K562 (cell line): ENCODE results near the gene GYS1. TPM values are rescaled to one million over a fixed set of nuclear protein-coding genes. Genes with fewer than 3 reads are reported as not detected.
A peak's percentile ranks its signal among the peaks of the same experiment; 100 is the strongest.

ENCODE experiments used
- BMI1 ChIP-seq: fragments of 150-350 bp; IDR thresholded peaks from 2 replicates; pipeline ENCODE4 v1.6.1; 2014; ENCODE audit warnings: low read length
- CHD7 ChIP-seq: fragments of 200-600 bp; sonication (generic); IDR thresholded peaks from one replicate; pipeline ENCODE4 v1.6.1; 2012; ENCODE audit warnings: mild to moderate bottlenecking, low read depth, low read length, inconsistent platforms
- CREB5 ChIP-seq: fragments of 250-450 bp; sonication (Bioruptor Pico); IDR thresholded peaks from 2 replicates; pipeline ENCODE4 v1.5.0; 2020; ENCODE audit warnings: mild to moderate bottlenecking
- FOXJ2 ChIP-seq: fragments of 200-800 bp; sonication (Bioruptor generic); IDR thresholded peaks from 2 replicates; pipeline ENCODE4 v1.6.1; 2016; ENCODE audit warnings: missing genetic modification characterization, missing compliant biosample characterization
- SMAD1 ChIP-seq: fragments of 150-350 bp; IDR thresholded peaks from 2 replicates; pipeline ENCODE4 v1.6.1; 2014; ENCODE audit warnings: low read length, low read depth; ENCODE audit not compliant: partially characterized antibody
- ZBTB9 ChIP-seq: fragments of 450-650 bp; formaldehyde crosslinking; IDR thresholded peaks from 2 replicates; pipeline ENCODE4 v1.4.0; 2020; ENCODE audit warnings: mild to moderate bottlenecking, moderate library complexity
- ZMIZ1 ChIP-seq, 2 experiments: fragments of 150-350 bp in 1 of 2; IDR thresholded peaks; 2 replicates each; pipeline ENCODE4 v1.6.1; 2012 to 2016; ENCODE audit warnings: low read depth in 2 of 2, low read length in 2 of 2, mild to moderate bottlenecking in 1 of 2, moderate library complexity in 1 of 2
- ZNF324 ChIP-seq: fragments of 250-450 bp; sonication (Bioruptor Pico); IDR thresholded peaks from 2 replicates; pipeline ENCODE4 v1.4.0; 2020; ENCODE audit warnings: mild to moderate bottlenecking
- polyA plus RNA-seq, 8 experiments: library from polyadenylated mRNA; depleted of rRNA in 4 of 8; stranded (reverse) in 5 of 8; unstranded in 3 of 8; fragments of >200 nt; fragmentation: Nextera tagmentation in 2 of 8; fragmentation: Illumina TruSeq in 1 of 8; extraction: Ambion mirVana in 2 of 8; extraction: Trizol in 1 of 8; gene quantifications; 2 replicates each; pipeline versions ENCODE4 v1.2.1 to v1.2.3, GENCODE V29; 2011 to 2014; ENCODE audit warnings: inconsistent platforms in 1 of 8, missing spikeins in 1 of 8
- total RNA-seq, 7 experiments: library from RNA; depleted of rRNA in 6 of 7; stranded (reverse); fragments of >200 nt in 6 of 7; fragmentation: Illumina TruSeq in 2 of 7; extraction: Trizol in 2 of 7; gene quantifications; 2 replicates each; pipeline versions ENCODE4 v1.2.1 to v1.2.3, GENCODE V29; 2011 to 2021; ENCODE audit warnings: low replicate concordance in 1 of 7

The GYS1 gene
- total and polyA plus RNA-seq, 9 of the 15 experiments (the other 6 are each of a cell fraction or from before 2014, with no cell fraction given), result 1.9 to 31.1 (median 15.2) TPM

- TF ChIP-seq ZMIZ1 (IDR thresholded peaks at IDR 0.05; ENCODE audit: low read depth in 2 of 2, low read length in 2 of 2) (peak in 1 of 2 experiments; percentile 92; a peak in 2 of 4 replicates), ZNF324 (CRISPR knock-in tag) (no peak), ZBTB9 (CRISPR knock-in tag) (peak; percentile 86), BMI1 (no peak), FOXJ2 (peak; percentile 70), SMAD1 (peak; percentile 97), CHD7 (no peak), CREB5 (CRISPR knock-in tag) (no peak)
Measured at GRCh38 chr19:48965040-48965805, 27.9 kb downstream of the GYS1 start, which contains the start of gene FTL (continued).
